Retinal pigment epithelial cell (primary cell): Measurements from ENCODE around the gene PPP2R2B.

Experiments used
- DNase-seq: peaks from one replicate; pipeline ENCODE4 v3.0.0-alpha.2; 2010; ENCODE audit warnings: low read depth
- H3K4me3 ChIP-seq: 2 replicates; pipeline ENCODE4 v1.5.1; 2011; ENCODE audit warnings: mild to moderate bottlenecking, low read length, control low read depth, moderate library complexity
- CTCF ChIP-seq: conservative IDR thresholded peaks from 2 replicates; pipeline ENCODE4 v1.5.1; 2011; ENCODE audit warnings: low read depth, low read length, control low read depth, inconsistent platforms

The PPP2R2B gene

DNA sequence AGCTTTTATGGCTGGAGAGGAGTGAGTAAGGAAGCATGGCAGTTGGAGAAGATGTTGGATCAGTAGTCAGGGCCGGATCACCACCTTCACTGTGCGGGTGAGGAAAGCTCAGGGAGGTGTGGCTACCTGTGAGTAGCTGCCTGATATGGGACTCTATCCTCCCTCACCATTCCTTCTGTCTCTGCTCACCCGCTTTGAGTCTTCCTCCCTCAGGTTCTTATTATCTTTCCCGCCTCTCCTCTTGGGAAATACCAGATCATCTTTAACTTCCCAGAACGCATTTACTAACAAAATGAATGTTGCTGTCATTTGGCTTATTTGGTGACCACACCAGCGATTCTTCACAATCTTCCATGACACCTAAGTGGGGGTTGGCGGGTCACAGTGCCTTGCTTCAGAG lies 221.9 kb downstream of the PPP2R2B start:
- DNase-seq = no peak
- H3K4me3 ChIP-seq = no peak overlapping the region
- TF ChIP-seq CTCF = no peak

GRCh38 chr5:146653560-146653959 lies 225.0 kb downstream of the PPP2R2B start:
- H3K4me3 ChIP-seq = no peak overlapping the region
- DNase-seq = no peak
- no peak for TF ChIP-seq CTCF

DNA sequence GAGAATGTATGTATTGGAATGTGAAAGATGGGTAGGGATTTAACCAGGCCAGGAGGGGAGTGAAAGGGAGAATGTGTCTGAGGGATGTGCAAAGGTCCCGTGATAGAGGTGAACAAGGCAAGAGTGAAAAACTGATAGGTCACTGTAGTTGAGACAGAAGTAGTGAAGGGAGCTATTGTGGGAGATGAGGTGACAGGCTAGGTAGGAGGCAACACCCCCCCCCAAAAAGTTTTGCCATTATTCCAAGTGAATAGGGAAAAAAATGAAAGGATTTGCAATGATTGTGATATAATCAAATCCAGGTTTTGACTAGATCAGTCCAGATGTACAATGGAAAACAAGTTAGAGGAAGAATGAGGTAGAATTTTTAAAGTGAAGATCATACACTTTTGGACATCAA lies 226.0 kb downstream of the PPP2R2B start:
- H3K4me3 ChIP-seq = no peak overlapping the region
- TF ChIP-seq CTCF = no peak
- no peak for DNase-seq

DNA sequence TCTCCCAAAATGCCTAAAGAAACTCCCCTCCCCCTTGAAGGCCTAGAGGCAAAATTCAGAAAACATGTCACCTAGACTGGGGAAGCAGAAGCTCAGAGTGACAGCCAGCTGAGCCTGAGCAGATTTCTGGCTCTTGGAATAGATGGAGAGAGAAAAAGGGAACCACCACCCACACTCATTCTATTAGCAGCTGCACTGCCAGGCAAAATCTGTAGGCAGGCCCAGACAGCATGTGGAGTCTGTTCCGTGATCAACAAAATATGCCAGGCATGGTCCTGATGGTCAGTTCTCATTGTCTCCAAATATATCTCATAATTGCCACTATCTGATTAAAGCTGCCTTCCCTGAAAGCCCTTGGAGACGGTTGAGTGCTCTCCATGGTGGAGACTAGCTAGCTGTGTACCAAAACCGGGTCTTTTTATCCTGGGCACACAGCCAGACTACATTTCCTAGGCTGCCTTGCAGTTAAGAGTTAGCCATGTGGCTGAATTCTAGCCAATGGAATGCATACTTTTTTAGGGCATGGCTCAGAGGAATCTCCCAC lies 230.8 kb downstream of the PPP2R2B start:
- no peak for DNase-seq
- TF ChIP-seq CTCF = no peak
- no peak overlapping the region for H3K4me3 ChIP-seq

DNA sequence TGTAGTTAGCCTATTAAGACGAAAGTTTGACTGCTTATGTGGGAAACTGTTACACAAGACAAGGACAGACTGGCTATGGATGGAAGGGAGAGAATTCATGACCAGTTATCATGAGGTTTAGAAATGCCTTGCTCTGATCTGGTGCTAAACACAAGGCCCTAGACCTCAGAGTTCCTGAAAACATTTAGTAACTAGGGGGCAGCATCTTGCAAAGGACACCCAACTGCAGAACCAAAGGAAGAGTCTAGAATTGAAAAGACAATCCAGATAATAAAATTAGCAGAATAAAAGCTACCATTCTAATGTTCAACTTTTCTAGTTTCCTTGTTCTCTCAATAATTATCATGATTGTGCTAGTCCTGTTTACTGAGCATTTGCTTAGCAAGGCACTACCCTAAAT lies 232.1 kb downstream of the PPP2R2B start:
- H3K4me3 ChIP-seq = no peak overlapping the region
- TF ChIP-seq CTCF = no peak
- no peak for DNase-seq

DNA sequence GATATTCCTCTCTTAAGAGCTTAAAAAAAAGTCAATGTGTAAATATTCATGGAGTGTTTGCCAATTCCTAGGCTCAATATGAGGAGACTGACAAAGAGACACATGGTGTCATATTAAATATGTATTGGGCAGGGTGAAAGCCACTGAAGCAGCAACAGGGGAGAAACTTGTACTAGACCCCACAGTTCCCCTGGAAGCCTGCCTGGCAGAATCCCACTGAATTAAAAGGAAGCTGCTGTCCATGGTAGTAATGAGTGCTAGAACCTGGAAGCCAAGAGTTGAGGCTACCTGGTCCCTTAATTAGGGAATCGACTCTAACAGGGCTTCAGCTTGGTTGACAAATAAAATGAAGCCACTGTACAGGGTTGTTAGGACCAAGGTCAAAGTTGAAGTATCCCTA lies 233.2 kb downstream of the PPP2R2B start:
- no peak for DNase-seq
- H3K4me3 ChIP-seq = no peak overlapping the region
- TF ChIP-seq CTCF = no peak

GRCh38 chr5:146644831-146645230 lies 233.7 kb downstream of the PPP2R2B start:
- no peak for DNase-seq
- TF ChIP-seq CTCF = no peak
- H3K4me3 ChIP-seq = no peak overlapping the region
